A673 (cell line): Measurements from ENCODE around the gene EBF4. TPM values are rescaled to one million over a fixed set of nuclear protein-coding genes. Genes with fewer than 3 reads are reported as not detected.

Experiments
- BruUV-seq: library from RNA; stranded (reverse); fragments of 400-500 nt; replicated peaks from 2 replicates; lab custom pipeline; 2021; lab: Mats Ljungman, UMichigan
- CTCF ChIA-PET: fragments of 300-600 bp; sonication (Branson Sonifier 250); formaldehyde crosslinking; loops from one replicate; lab custom pipeline; 2022; ENCODE audit warnings: antibody characterized with exemption; lab: Charles Lee
- POLR2A ChIA-PET: fragments of 300-600 bp; sonication (Branson Sonifier 250); formaldehyde crosslinking; loops from one replicate; lab custom pipeline; 2022; ENCODE audit warnings: antibody characterized with exemption; ENCODE audit not compliant: low non-redundant PET; lab: Charles Lee
- DNase-seq: peaks from one replicate; pipeline ENCODE4 v3.0.0-alpha.2; 2015; ENCODE audit warnings: low spot score
- H3K27ac ChIP-seq: fragments of 200-600 bp; sonication (generic); 2 replicates; pipeline ENCODE4 v1.5.1; 2016; ENCODE audit warnings: mixed run types, low read depth, mild to moderate bottlenecking, mixed read lengths, antibody characterized with exemption, low read length; ENCODE audit not compliant: poor library complexity, severe bottlenecking
- H3K27me3 ChIP-seq: fragments of 200-600 bp; sonication (generic); replicated peaks from 2 replicates; pipeline ENCODE4 v1.6.1; 2017; ENCODE audit warnings: mixed run types, low read depth, mild to moderate bottlenecking, mixed read lengths, antibody characterized with exemption, low read length; ENCODE audit not compliant: insufficient read depth, poor library complexity
- H3K36me3 ChIP-seq: fragments of 200-600 bp; sonication (generic); 2 replicates; pipeline ENCODE4 v1.6.1; 2016; ENCODE audit warnings: mixed run types, mild to moderate bottlenecking, mixed read lengths, antibody characterized with exemption, low read length; ENCODE audit not compliant: insufficient read depth, poor library complexity, severe bottlenecking
- H3K4me1 ChIP-seq: fragments of 200-600 bp; sonication (generic); 2 replicates; pipeline ENCODE4 v1.6.1; 2017; ENCODE audit warnings: mixed run types, mild to moderate bottlenecking, mixed read lengths, antibody characterized with exemption, low read length; ENCODE audit not compliant: insufficient read depth, poor library complexity, severe bottlenecking
- H3K4me3 ChIP-seq: fragments of 200-600 bp; sonication (generic); 2 replicates; pipeline ENCODE4 v1.5.1; 2016; ENCODE audit warnings: low read depth, mixed run types, mild to moderate bottlenecking, mixed read lengths, low read length; ENCODE audit not compliant: poor library complexity, severe bottlenecking
- H3K9me3 ChIP-seq: fragments of 200-600 bp; sonication (generic); 2 replicates; pipeline ENCODE4 v1.6.1; 2016; ENCODE audit warnings: mixed run types, low read depth, mild to moderate bottlenecking, mixed read lengths, antibody characterized with exemption, low read length; ENCODE audit not compliant: poor library complexity, severe bottlenecking
- EZH2 ChIP-seq: fragments of 200-600 bp; sonication (generic); IDR thresholded peaks from 2 replicates; pipeline ENCODE4 v1.6.1; 2017; ENCODE audit warnings: borderline replicate concordance, low read depth, mild to moderate bottlenecking, mixed read lengths, antibody characterized with exemption, low read length; ENCODE audit not compliant: poor library complexity, severe bottlenecking
- intact Hi-C: fragments of 100-400 bp; cut with micrococcal nuclease; formaldehyde crosslinking; loops from one replicate; pipeline ENCODE4 v1.10.0; 2022; ENCODE audit not compliant: unreplicated experiment
- total RNA-seq: library from RNA; stranded (reverse); gene quantifications from 2 replicates; pipeline ENCODE4 v1.2.3, GENCODE V29; 2021
- TF ChIP-seq, protein P1 (sequence below): fragments of 300-800, 200-600 bp; sonication (generic); conservative IDR thresholded peaks from 2 replicates; pipeline ENCODE4 v1.5.1; 2017; ENCODE audit warnings: low read depth, mild to moderate bottlenecking, antibody characterized with exemption, low read length, moderate library complexity, mixed read lengths

The EBF4 gene
- total RNA-seq, 1 experiment from 2014 or later = 0.52 TPM

- intact Hi-C loops = no loop called here
- BruUV-seq = no TSS peak
- Histone ChIP-seq H3K36me3 (no peaks in the 10 kb centered on the region), H3K4me1 (peaks cover 4% of the 10 kb centered on the region), H3K4me3 (peak overlapping the region; percentile 28), H3K9me3 (no peaks in the 10 kb centered on the region), H3K27ac (no peak overlapping the region), H3K27me3 (peaks cover 43% of the 10 kb centered on the region)
- TF ChIP-seq EZH2 = no peak
- TF ChIP-seq, protein P1, sequence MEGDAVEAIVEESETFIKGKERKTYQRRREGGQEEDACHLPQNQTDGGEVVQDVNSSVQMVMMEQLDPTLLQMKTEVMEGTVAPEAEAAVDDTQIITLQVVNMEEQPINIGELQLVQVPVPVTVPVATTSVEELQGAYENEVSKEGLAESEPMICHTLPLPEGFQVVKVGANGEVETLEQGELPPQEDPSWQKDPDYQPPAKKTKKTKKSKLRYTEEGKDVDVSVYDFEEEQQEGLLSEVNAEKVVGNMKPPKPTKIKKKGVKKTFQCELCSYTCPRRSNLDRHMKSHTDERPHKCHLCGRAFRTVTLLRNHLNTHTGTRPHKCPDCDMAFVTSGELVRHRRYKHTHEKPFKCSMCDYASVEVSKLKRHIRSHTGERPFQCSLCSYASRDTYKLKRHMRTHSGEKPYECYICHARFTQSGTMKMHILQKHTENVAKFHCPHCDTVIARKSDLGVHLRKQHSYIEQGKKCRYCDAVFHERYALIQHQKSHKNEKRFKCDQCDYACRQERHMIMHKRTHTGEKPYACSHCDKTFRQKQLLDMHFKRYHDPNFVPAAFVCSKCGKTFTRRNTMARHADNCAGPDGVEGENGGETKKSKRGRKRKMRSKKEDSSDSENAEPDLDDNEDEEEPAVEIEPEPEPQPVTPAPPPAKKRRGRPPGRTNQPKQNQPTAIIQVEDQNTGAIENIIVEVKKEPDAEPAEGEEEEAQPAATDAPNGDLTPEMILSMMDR = no peak
- ChIA-PET POLR2A (no interaction called here), CTCF (interaction anchor here (0.6 kb wide), 4 partner anchors 115 to 345 kb away, joined by 5 to 12 read pairs (median 7); no protein-coding TSS in a partner anchor)
- DNase-seq = no peak
These were observed 306 bp downstream of the EBF4 start for GRCh38 chr20:2692886-2693285.

DNA sequence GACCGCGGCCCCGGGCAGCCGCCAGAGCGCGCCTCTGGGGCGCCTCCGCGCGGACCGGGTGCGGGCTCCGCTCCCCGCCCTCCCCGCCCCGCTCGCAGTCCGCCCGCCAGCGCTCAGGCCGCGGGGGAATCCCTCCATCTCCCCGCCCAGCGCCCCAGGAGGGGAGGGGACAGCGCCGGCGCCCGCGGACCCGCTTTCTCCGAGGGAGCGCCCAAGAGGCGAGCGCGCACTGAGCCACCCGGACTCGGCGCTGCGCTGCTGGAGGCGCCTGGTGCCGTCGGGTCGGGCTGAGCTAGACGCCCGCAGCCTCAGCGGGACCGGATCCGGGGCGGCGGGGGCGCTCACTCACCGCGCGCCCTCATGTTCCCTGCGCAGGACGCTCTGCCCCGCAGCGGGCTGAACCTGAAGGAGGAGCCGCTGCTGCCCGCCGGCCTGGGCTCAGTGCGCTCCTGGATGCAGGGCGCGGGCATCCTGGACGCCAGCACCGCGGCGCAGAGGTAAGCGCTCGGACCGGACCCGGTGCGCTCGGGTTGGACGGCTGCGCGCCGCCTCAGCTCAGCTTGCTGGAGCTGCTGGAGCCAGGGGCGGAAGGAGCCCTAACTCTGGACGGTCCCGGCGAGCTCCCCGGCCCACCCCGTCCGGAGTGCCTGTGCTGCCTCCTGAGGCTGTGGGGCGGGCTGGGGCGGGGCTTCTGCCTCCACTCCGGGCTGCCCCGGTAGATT lies 867 bp downstream of the EBF4 start:
- H3K4me1 ChIP-seq = peaks cover 7% of the 10 kb centered on the region
- POLR2A ChIA-PET = no interaction called here
- BruUV-seq = no TSS peak
- H3K27me3 ChIP-seq = peaks cover 43% of the 10 kb centered on the region
- H3K9me3 ChIP-seq = no peaks in the 10 kb centered on the region
- peak; percentile 36 for DNase-seq
- intact Hi-C loops = no loop called here
- peak overlapping the region; percentile 32 for H3K4me3 ChIP-seq
- CTCF ChIA-PET = interaction anchor here (0.6 kb wide), 1 partner anchor 184 kb away, joined by 5 read pairs; no protein-coding TSS in a partner anchor
- H3K27ac ChIP-seq = no peak overlapping the region
- no peak for TF ChIP-seq EZH2
- TF ChIP-seq, protein P1 = no peak
- H3K36me3 ChIP-seq = no peaks in the 10 kb centered on the region

GRCh38 chr20:2694008-2694471 lies 1.5 kb downstream of the EBF4 start:
- no peak for DNase-seq
- Histone ChIP-seq H3K4me3 (no peak overlapping the region), H3K4me1 (peaks cover 7% of the 10 kb centered on the region), H3K9me3 (no peaks in the 10 kb centered on the region), H3K27me3 (peaks cover 43% of the 10 kb centered on the region), H3K36me3 (no peaks in the 10 kb centered on the region), H3K27ac (no peak overlapping the region)
- POLR2A ChIA-PET = no interaction called here
- intact Hi-C loops = no loop called here
- no TSS peak for BruUV-seq
- CTCF ChIA-PET = no interaction called here
- TF ChIP-seq, protein P1 = no peak
- TF ChIP-seq EZH2 = peak; percentile 39
